Ovary (tissue), 3 donors: ENCODE results near the gene PRKAR2A.
"Not testable (repeated sequence)": the region's sequence is repeated elsewhere in the genome, so short reads cannot be mapped to it uniquely, and the experiment has no call there.

Experiments used
- EP300 ChIP-seq: sonication (generic); formaldehyde crosslinking; IDR thresholded peaks from one replicate; pipeline ENCODE4 v1.6.1; 2017; ENCODE audit warnings: antibody characterized with exemption
- POLR2A ChIP-seq: fragments of 450-650 bp; IDR thresholded peaks from one replicate; pipeline ENCODE4 v1.6.1; 2017; ENCODE audit warnings: antibody characterized with exemption, mild to moderate bottlenecking, moderate library complexity
- TF ChIP-seq, protein P1 (sequence below), 3 donors: fragments of 450-650 bp in 2 of 3; fragments of 200-600 bp in 1 of 3; IDR thresholded peaks; one replicate each; pipeline versions ENCODE4 v1.5.1 to v1.8.0; 2016 to 2022; ENCODE audit warnings: antibody characterized with exemption in 3 of 3, mild to moderate bottlenecking in 1 of 3
- donor health status: DM: no; HTN: no; CAD: no.

DNA sequence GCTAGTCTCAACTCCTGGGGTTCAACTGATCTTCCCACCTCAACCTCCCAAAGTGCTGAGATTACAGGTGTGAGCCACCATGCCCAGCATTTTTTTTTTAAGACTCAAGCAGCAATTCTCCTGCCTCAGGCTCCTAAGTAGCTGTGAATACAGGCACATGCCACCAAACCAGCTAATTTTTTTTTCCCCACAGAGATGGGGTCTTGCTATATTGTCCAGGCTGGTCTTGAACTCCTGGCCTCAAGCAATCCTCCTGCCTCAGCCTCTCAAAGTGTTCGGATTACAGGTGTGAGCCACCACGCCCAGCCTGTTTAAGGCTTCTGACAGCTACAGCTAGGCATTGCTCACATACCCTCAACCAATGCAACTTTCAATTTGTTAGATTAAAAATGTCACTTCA lies 54.2 kb downstream of the PRKAR2A start:
- not testable (repeated sequence) for TF ChIP-seq POLR2A, EP300
- TF ChIP-seq, protein P1, sequence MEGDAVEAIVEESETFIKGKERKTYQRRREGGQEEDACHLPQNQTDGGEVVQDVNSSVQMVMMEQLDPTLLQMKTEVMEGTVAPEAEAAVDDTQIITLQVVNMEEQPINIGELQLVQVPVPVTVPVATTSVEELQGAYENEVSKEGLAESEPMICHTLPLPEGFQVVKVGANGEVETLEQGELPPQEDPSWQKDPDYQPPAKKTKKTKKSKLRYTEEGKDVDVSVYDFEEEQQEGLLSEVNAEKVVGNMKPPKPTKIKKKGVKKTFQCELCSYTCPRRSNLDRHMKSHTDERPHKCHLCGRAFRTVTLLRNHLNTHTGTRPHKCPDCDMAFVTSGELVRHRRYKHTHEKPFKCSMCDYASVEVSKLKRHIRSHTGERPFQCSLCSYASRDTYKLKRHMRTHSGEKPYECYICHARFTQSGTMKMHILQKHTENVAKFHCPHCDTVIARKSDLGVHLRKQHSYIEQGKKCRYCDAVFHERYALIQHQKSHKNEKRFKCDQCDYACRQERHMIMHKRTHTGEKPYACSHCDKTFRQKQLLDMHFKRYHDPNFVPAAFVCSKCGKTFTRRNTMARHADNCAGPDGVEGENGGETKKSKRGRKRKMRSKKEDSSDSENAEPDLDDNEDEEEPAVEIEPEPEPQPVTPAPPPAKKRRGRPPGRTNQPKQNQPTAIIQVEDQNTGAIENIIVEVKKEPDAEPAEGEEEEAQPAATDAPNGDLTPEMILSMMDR (IDR thresholded peaks at IDR 0.05) = not testable (repeated sequence)
